Measurements from ENCODE around the gene POLRMT. TPM values are rescaled to one million over a fixed set of nuclear protein-coding genes. Genes with fewer than 3 reads are reported as not detected.
"Not testable (repeated sequence)": the region's sequence is repeated elsewhere in the genome, so short reads cannot be mapped to it uniquely, and the experiment has no call there.

The POLRMT gene
- total RNA-seq, 1 donor from 2014 or later: 15.6 TPM

- not testable (repeated sequence) for DNase-seq
Observed at GRCh38 chr19:626566-626965, 6.8 kb downstream of the POLRMT start.

GRCh38 chr19:625257-625656 is 8.1 kb downstream of the POLRMT start:
- no peak for DNase-seq

DNA sequence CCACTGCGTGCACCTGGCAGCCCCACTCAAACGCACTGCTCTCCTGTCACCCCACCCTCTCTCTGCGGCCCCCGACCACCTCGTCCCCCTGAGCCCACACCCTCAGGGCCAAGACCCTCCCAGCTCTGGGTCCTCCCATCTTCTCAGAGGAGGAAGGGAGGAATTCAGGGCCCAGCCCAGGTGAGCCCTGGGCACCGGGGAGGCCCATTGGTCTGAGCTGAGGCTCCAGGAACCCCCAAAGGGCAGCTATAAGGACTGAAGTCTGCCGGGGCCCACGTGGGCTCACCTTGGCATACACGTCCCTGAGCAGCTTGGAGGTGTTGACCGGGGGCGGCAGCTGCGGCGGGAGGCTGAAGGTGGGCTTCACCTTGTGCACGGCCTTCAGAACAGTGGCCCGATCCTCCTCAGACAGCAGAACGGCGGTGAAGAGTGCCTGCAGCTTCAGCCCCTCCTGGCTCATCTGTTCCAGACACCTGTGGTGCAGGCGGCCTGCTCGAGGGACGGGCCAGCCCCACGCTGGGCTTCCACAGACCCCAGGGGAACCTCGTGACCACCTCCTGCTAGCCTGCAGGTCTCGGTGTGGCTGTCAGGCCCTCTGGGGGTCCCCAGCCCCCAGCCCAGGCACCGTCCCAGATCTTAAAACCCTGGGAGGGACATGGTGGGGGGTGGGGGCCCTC is 8.8 kb downstream of the POLRMT start:
- no peak for DNase-seq

DNA sequence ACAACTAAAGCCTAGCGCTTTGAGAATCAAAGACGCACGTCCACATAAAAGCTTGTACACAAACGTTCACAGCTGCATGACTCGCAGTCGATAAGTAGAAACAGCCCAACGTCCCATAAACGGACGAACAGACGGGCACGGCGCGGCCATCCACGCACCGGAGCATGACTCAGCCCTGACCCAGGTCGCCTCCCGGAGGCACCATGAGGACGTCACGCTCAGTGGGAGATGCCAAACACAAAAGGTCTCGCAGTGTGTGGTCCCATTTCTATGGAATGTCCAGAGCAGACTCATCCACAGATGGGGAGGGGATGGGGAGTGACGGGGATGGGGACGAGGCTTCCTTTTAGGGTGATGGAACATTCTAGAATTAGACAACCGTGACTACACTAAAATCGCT is 9.4 kb downstream of the POLRMT start:
- DNase-seq: no peak

GRCh38 chr19:623175-623916 is 10.0 kb downstream of the POLRMT start:
- DNase-seq: no peak

DNA sequence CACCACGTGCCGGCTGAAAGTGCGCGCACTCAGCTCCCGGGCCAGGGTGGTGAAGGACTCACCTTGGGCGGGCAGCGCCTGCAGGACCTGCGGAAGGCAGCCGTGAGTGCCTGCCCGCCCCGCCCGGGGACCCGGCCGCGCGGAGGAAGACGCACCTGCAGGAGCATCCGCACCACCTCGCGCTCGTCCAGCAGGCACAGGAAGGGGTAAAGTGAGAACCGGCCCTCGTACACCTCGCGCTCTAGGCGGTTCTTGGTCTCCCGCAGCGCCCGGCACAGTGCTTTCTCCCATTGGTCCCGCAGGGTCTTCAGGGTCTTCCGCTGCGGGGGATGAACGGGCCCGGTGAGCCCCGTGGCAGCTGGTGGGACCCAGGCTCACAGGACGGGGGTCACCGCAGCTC is 10.7 kb downstream of the POLRMT start:
- DNase-seq: no peak

DNA sequence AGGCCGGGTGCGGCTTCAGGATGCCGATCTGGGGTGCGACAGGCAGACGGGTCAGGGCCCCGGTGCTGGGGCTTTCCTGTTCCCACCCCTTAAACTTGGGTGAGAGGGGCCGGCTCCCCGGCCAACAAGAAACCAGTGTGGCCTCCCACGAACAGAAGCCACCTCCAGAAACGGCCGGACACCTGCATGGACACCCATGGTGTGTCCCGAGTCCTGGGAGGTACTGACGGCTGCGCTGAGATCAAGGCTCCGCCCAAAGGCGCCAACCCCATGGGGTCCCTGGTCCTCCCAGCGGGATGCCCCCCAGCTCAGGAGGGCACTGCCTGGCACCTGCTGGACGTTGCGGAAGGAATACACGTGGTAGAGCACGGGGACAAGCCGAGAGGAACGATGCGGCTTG is 11.5 kb downstream of the POLRMT start:
- no peak for DNase-seq

- DNase-seq: not testable (repeated sequence)
Observed at GRCh38 chr19:621191-621590, 12.1 kb downstream of the POLRMT start.

DNA sequence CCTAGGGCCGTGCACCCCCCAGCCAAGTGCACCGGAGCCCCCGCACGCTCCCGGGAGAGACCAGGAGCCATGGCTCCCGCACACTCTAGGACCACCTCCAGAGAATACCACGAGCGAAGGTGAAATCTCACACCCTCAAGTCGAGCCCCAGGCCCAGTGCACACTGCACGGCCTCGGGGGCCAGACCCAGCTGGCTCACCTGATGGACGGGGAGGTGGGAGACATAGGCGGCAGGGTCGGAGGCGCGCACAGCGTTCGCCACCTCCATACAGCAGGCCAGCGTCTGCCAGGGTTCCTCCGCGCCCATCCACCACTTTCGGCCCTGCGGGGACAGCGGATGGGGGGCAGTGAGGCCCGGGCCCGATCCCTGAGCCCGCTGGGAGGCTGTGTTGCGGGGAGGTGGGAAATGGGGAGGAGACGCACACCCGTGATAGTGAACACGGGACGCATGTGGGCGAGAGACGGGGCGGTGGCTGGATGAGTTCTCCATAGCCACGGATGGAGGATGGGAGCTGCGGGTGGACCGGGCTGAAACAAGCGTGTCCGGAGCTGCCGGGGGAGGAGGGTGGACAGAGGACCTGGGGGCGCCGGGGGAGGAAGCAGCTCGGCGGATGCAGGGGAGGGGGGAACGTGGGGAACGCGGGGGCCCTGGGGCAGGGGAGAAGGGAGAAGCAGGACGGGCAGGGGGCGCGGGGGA is 13.0 kb downstream of the POLRMT start:
- DNase-seq: no peak

- DNase-seq: no peak
Observed at GRCh38 chr19:619286-620002, 13.9 kb downstream of the POLRMT start.

DNA sequence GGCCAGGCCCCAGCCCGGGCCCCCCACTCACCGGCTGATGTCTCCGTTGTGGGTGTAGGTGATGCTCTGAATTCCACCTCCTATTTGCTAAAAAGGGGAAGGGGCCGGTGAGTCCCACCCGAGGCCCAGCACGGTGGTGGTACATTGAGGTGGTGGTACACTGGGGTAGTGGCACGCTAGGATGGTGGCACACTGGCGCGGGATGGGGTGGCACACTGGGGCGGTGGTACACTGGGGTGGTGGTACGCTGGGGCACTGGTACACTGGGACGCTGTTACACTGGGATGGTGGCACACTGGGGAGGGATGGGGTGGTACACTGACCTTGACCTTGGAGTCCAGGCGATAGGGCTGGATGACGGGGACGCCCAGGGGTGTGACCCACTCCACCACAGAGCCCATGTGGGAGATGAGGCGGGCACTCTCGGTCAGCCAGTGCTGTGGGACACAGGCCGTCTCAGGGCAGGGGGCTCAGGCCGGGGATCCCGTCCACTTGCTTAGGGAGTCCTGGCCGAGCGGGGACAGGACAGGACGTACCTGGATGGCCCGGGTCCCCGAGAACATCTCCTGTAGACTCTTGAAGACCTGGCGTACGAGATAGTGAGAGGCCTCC is 14.6 kb downstream of the POLRMT start:
- no peak for DNase-seq

GRCh38 chr19:618247-618619 is 15.1 kb downstream of the POLRMT start:
- DNase-seq: no peak

GRCh38 chr19:617551-618246 is 15.6 kb downstream of the POLRMT start:
- DNase-seq: no peak

DNA sequence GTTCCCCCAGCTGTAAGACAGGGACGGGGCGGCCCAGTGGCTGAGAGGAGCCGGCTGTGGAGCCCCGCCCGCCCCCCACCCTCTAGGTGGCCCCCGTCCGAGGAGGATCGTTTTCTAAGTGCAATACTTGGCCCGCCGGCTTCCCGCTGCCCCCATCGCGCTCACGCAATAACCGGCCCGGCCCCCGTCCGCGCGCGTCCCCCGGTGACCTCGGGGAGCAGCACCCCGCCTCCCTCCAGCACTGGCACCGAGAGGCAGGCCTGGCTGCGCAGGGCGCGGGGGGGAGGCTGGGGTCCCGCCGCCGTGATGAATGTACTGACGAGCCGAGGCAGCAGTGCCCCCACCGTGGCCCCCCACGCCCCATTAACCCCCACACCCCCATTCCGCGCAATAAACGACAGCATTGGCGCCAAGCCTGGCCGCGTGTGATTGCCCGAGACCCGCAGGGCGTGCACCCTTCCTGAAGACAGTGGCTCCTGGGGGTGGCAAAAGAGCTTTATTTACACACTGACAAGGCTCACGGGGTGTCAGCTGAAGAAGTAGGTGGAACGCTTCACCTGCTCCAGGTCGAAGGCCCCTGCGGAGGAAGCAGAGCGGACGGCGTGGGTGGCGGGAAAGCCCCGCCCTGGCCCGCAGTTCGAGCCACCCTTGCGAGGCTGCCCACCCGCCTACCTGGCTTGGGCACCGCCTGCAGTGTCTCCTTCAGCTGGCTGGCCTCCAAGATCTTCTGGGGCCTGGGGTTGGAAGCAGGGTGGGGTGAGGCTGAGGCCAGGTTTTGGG is 16.4 kb downstream of the POLRMT start:
- DNase-seq: no peak

- no peak for DNase-seq
Observed at GRCh38 chr19:616062-616700, 17.2 kb downstream of the POLRMT start.

GRCh38 chr19:615619-616018 is 17.7 kb downstream of the POLRMT start:
- DNase-seq: no peak

DNA sequence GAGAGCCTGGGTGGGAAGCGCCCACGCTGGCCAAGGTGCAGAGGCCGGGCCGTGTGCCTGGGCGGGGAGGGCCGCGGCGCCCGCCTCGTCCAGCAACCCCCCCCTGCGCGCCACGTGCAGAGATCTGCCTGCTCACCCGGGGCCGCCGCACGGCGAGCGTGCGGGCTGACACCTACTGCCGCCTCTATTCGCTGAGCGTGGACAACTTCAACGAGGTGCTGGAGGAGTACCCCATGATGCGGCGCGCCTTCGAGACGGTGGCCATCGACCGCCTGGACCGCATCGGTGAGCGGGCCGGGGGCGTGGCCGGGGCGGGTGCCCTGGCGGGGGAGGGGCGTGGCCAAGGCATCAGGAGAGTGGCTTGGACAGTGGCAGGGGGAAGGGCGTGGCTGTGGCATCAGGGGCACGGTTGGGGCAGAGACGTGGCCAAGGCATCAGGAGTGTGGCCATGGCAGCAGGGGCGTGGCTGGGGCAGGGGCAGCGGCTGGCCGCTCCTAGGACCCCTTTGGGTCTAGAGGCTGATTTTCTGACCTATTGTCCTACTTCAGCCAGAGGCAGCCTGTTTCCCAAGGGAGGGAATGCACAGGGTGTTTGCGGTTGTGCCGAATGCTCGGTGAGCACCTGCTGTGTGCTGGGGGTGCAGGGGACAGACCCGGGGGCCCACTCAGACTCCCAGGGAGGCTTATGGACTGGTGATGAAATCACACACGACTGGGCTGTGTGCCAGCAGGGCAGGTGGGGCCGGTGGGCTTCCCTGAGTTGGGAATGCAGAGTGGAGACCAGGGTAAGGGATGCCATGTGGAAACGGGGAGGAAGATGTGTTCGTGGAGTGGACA is 19.4 kb downstream of the POLRMT start:
- no peak for DNase-seq

DNA sequence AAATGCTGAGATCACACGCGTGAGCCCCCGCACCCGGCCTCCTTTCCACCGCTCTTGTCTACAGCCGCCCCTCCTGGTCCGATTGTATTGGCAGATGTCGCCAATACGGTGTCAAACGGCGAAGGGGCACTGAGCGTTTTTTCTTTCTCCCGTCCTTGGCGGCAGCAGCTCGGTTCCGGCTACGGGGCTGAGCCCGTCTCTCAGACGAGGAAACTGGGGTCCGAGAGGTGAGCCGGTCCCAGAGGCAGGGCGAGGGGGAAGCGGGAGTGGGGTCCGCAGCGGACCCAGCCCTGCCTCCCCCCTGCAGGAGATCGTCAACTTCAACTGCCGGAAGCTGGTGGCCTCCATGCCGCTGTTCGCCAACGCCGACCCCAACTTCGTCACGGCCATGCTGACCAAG is 20.4 kb downstream of the POLRMT start:
- DNase-seq: no peak

DNA sequence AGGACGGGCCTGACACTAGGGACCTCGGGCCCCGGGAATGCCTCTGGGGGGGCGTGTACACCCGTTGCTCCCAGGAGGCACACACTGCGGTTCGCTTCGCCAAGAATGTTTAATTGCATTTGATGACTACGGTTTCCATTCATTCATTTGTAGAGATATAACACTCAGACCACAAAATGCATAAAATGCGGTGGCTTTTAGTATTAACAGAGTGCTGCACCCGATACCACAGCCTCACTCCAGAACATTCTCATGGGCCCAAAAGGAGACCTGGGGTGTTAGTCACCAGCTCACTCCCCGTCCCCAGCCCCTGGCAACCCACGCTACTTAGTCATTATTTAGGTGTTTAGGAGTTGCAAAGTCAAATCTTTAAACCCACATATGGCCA is 21.9 kb downstream of the POLRMT start:
- DNase-seq: no peak

All from skin of body (tissue), 2 donors.